ENCODE data around the gene IFNA1.

- TF ChIP-seq CTCF (IDR thresholded peaks at IDR 0.05; ENCODE audit: poor library complexity, severe bottlenecking) (no peak), TAF1 (IDR thresholded peaks at IDR 0.05; ENCODE audit: low read depth) (no peak), EZH2 (IDR thresholded peaks at IDR 0.05; ENCODE audit: borderline replicate concordance, insufficient read depth, low read length, poor library complexity, severe bottlenecking) (no peak), RAD21 (conservative IDR thresholded peaks at IDR 0.05) (no peak), EP300 (conservative IDR thresholded peaks at IDR 0.05; ENCODE audit: poor library complexity, severe bottlenecking) (no peak), POLR2AphosphoS5 (IDR thresholded peaks at IDR 0.05) (no peak)
Measured at GRCh38 chr9:21482213-21482612, 42.0 kb downstream of the IFNA1 start, which contains the start of gene IFNE.

Measured in neural cell (in vitro differentiated cells).